ACHN (cell line): Measurements from ENCODE around the gene CPEB4.

ENCODE experiments used
- DNase-seq: peaks from one replicate; pipeline ENCODE4 v3.0.0-alpha.2; 2015
- in situ Hi-C: cut with HindIII; loops from 2 replicates; pipeline ENCODE4 v1.10.0; 2017; ENCODE audit warnings: low sequenced_read_pairs, low pct_ligation_motif_present, low pct_unique_long_range_greater_than_20kb

Gene CPEB4

DNA sequence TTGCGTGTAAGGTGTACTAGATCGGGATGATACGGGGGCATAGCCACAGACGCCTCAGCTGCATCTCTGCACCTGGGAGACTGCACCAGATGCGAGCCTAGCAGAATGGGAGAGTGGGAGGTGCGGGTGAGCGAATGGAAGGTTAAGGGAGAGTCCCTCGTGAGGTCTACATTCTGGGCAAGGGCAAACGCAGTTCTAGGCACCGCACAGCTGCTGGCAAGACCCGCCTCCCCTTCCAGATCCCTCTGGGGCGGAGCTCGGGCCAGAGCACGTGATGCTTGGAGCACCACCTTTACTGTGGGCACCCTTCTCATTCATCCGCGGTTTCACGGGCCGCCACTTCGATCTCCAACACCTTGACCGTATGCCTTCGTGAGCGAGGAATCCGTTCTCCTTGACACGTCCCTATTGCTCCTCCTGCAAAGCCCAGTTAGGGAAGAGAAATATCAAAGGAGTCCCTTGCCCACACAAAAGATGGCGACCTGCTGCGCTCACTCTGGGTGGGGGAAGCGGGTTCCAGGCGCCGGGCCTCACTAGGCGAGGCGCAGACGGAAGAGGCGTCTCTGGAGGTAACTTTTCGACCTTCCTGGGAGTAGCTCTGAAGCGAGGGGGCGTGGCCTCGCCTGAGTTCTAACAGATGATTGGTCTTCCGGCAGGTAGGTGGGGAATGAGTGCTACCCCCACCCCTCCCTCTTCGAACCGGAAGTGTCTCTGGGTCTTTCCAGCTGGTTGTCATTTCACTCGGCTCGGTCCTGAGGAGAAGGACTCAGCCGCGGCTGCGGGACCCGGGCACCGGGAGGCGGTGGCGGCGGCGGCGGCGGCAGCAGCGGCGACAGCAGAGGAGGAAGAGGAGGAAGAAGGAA lies at the start of gene CPEB4:
CPEB4 (plus strand) TSS at position 740 of the 863 bp plus-strand sequence. CDS start 1,385 bp downstream, outside the sequence.
- peak; percentile 98 for DNase-seq
- in situ Hi-C loops: no loop called here

DNA sequence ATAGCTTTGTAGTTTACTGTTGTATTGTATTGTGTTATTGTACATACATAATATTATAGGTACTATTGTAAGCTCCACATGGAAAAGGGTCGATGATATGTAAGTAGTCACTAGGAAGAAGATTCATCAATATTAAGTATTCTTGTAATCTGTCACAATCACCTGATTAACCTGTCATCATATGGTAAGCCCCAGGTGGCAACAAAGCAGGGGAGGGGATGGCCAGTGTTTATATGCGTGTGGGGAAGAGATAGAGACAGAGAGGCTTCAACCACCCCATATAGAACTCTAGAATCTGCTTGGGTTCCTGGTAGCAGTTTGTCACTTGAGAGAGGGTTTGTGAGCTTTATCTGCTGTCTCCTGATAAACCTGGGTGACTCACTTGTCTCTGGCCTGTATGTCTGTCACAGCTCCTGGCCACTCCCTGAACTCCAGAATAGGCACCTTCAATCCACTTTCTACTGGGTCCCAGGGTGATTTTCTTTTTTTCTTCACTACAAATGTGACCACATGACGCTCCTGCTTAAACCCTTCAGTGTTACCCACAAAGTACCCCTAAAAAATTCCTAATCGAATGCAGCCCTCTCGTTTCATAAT lies 48.9 kb upstream of the CPEB4 start:
- in situ Hi-C loops: no loop called here

GRCh38 chr5:173840111-173840983 lies 47.8 kb upstream of the CPEB4 start:
- no peak for DNase-seq
- in situ Hi-C loops: no loop called here

More for the DNA sequence above, 48.9 kb upstream of the CPEB4 start:
- no peak for DNase-seq

DNA sequence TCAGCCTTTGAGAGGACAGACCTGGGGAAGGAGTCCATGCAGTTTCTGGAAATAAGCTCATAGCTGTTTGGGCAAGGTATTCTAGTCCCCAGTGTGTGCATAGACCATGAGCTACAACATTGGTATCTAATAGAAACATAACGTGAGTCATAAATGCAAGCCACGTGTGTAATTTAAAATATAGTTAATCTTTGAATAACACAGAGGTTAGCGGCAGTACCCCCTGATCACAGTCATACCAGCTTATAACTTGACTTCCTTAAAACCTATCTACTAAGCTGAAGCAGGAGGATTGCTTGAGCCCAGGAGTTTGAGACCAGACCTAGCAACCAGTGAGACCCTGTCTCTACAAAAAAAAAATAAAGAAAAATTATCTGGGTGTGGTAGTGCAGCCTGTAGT lies 46.4 kb upstream of the CPEB4 start:
- no peak for DNase-seq
- in situ Hi-C loops: no loop called here

- in situ Hi-C loops: no loop called here
- no peak for DNase-seq
Measured at GRCh38 chr5:173843794-173844193, 44.4 kb upstream of the CPEB4 start.

DNA sequence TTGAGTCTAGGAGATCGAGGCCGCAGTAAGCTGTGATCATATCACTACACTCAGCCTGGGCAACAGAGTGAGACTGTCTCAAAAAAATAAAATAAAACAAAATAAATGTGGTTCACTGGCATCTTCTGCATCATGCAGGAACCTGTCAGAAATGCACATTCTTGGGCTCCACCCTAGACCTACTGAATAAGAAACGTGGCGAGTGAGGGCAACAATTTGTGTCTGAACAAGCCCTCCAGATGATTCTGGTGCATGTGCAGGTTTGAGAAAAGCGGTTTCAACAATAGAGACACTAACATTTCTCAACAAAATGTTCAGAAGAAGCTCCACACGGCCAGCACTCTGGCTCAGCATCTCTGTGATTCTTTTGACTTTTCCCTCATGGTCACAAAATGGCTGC lies 42.8 kb upstream of the CPEB4 start:
- in situ Hi-C loops: no loop called here
- DNase-seq: no peak

GRCh38 chr5:173846929-173847501 lies 41.1 kb upstream of the CPEB4 start:
- in situ Hi-C loops: no loop called here
- no peak for DNase-seq

DNA sequence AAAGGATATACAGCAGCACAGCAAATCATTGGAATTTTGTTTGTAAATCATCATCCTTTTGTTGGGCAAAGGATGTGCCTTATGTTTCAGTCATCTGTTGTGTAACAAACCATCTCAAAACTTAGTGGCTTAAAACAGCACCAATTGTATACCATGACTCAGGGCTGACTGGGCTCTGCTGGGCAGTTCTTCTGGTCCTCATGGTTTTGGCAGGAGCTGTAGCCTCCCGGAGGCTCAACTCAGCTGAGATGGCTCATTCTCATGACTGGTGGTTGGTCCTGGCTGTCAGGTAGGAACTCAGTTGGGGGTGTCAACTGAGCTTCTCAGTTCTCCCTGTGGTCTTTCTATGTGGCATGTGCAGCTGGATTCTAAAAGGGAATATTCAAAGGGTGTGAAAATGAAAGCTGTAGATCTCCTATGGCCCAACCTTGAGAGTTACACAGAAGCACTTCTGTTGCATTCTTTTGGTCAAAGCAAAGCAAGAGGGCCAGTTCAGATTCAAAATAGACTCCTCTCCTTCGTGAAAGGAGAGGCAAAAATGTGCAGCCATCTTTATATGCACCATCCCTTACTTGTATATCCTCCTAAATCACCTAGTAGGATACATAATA lies 39.1 kb upstream of the CPEB4 start:
- no peak for DNase-seq
- in situ Hi-C loops: no loop called here

- in situ Hi-C loops: no loop called here
- no peak for DNase-seq
Measured at GRCh38 chr5:173849908-173850307, 38.2 kb upstream of the CPEB4 start.

DNA sequence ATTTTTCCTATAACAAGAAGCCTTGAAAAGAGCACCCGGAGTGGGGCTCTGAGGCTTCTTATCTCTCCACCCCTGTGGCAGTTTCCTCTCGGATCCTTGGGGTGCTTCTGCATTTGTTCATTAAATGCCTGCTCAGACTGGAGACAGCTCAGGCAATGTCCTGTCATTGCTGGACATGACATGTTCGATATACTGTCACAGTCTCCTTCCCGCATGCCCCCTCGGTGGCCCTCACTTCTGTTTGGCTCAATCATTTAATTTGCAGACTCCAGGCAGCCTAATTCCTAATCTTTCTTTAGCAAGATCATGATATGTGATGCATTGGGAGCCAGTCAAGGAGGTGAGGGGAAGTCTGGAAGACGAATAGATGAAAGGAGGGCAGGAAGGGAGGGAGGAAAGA lies 37.5 kb upstream of the CPEB4 start:
- DNase-seq: no peak
- in situ Hi-C loops: no loop called here

- in situ Hi-C loops: no loop called here
- DNase-seq: no peak
Measured at GRCh38 chr5:173851595-173852243, 36.4 kb upstream of the CPEB4 start.

DNA sequence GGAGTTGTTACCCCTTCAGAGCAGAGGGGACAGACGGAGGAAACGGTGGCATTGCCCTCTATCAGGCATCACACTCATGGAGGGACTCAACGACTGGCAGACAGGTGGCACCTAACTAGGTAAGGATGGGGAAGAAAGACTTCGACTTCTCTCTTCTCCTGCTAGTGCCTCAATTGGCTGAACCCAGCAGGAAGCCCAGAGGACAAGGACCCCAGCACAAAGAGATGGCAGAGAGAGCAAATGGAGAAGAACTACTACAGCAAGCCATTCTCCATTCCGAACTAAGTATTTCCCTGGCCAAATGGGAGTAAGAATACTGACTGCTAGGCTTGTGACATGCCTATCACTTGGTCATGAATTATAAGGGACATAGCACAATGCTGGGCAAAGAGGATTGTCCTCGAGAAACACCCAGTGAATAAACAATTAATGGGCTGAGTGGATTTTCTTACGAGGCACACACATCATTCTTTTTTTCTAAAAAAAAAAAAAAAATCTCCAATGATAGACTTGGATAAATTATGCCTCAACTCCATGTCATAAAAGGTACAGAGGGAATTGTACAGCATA lies 35.3 kb upstream of the CPEB4 start:
- DNase-seq: no peak
- in situ Hi-C loops: no loop called here

DNA sequence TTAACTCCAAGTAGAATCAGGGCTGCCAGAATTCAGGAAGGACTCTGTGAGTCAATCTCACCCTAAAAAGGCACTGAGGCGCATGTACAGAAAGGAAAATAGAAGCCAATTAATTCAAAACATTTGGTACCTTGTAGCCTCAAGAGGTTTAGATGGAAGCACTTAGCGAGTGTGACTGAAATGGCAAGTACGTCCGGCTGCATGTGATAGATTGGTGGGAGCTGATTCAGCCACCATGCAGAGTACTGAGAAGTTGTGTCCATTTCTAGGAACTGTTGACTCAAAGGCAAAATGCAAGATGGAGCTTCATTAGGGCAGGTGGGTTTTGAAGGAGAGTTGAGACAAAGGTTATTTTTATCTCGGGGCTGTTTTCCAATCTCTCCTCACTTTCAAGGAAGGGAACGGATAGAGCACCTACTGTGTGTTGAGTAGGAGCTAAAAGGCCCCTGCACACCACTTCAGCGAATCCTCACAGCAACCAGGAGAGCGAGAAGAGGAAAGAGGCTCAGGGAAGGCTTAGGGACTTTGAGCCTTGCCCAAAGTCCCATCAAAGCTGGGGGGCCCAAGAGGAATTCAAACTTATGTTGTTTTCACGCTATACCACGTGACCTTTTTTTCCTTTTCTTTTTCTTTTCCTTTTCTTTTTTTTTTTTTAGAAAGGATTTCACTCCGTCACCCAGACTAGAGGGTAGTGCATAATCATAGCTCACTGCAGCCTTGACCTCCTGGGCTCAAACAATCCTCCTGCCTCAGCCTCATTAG lies 34.6 kb upstream of the CPEB4 start:
- no peak for DNase-seq
- in situ Hi-C loops: no loop called here

GRCh38 chr5:173855162-173855994 lies 32.8 kb upstream of the CPEB4 start:
- in situ Hi-C loops: no loop called here
- DNase-seq: no peak

- DNase-seq: no peak
- in situ Hi-C loops: no loop called here
Measured at GRCh38 chr5:173855995-173856656, 32.0 kb upstream of the CPEB4 start.

DNA sequence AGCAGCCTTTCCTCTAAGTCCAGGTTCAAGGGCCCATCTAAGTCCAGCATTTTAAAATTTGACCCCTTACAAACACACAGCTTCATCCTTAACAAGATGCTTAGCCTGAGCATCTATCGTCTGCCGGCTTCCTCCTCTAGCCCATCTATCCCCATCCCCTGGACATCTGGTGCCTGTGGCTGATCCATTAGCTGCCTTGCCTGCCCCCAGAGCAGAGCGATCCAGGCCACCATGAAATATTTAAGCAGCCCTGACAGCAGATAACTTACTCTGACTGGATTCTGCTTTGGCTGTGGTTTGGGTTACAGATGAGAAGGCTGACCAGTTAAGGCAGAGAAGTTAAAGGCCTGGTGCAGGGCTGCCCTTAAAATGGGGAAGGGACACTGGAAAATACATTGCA lies 30.9 kb upstream of the CPEB4 start:
- in situ Hi-C loops: no loop called here
- DNase-seq: no peak
